Breast epithelium (tissue), 4 donors: ENCODE measurements around the gene PDP2. TPM values are rescaled to one million over a fixed set of nuclear protein-coding genes. Genes with fewer than 3 reads are reported as not detected.

Experiments used
- DNase-seq, 2 donors: peaks; one replicate each; pipeline ENCODE4 v3.0.0-alpha.2; 2019; ENCODE audit warnings: low spot score in 2 of 2
- H3K27ac ChIP-seq, 2 donors: fragments of 200-600 bp; sonication (generic) in 1 of 2; one replicate each; pipeline ENCODE4 v1.5.1; 2016 to 2019; ENCODE audit warnings: mild to moderate bottlenecking in 1 of 2
- H3K27me3 ChIP-seq, 2 donors: fragments of 200-600 bp; sonication (generic) in 1 of 2; one replicate each; pipeline versions ENCODE4 v1.5.1 to v1.6.0; 2017 to 2019; ENCODE audit warnings: control low read depth in 1 of 2, mild to moderate bottlenecking in 1 of 2
- H3K36me3 ChIP-seq: fragments of 200-600 bp; one replicate; pipeline ENCODE4 v1.5.1; 2019
- H3K4me1 ChIP-seq, 2 donors: fragments of 200-600 bp; sonication (generic); one replicate each; pipeline ENCODE4 v1.5.1; 2016 to 2019; ENCODE audit warnings: control low read depth in 1 of 2
- H3K4me3 ChIP-seq, 3 donors: fragments of 200-600 bp; sonication (generic); 1 replicate in 2 of 3; 2 replicates in 1 of 3; pipeline ENCODE4 v1.5.1; 2016 to 2019; ENCODE audit warnings: mild to moderate bottlenecking in 3 of 3, moderate library complexity in 2 of 3
- H3K9me3 ChIP-seq, 2 donors: fragments of 200-600 bp; sonication (generic) in 1 of 2; one replicate each; pipeline ENCODE4 v1.5.1; 2016 to 2019; ENCODE audit warnings: control low read depth in 1 of 2
- CTCF ChIP-seq, 3 donors: fragments of 450-650 bp; IDR thresholded peaks; one replicate each; pipeline ENCODE4 v1.5.1; 2016 to 2017; ENCODE audit warnings: antibody characterized with exemption in 3 of 3, mild to moderate bottlenecking in 3 of 3, moderate library complexity in 3 of 3
- POLR2A ChIP-seq: fragments of 450-650 bp; IDR thresholded peaks from one replicate; pipeline ENCODE4 v1.6.1; 2016; ENCODE audit warnings: antibody characterized with exemption, mild to moderate bottlenecking, moderate library complexity
- POLR2AphosphoS5 ChIP-seq, 3 donors: sonication (generic); formaldehyde crosslinking; IDR thresholded peaks; one replicate each; pipeline ENCODE4 v1.6.1; 2017; ENCODE audit warnings: antibody characterized with exemption in 3 of 3
- intact Hi-C: fragments of 100-400 bp; cut with DNase I; formaldehyde crosslinking; loops from one replicate; pipeline ENCODE4 v1.15.1; 2023; ENCODE audit warnings: low total_unique reads
- total RNA-seq, 3 donors: library from RNA; depleted of rRNA; stranded (reverse); fragments of >200 nt; gene quantifications; one replicate each; pipeline ENCODE4 v1.1.0, GENCODE V29; 2016

Gene PDP2
- total RNA-seq, 3 donors from 2014 or later = 8.8 to 18.6 (median 9.4) TPM

- intact Hi-C loops = no loop called here
- peaks cover 4 to 7% of the 10 kb centered on the region in 2 donors for H3K4me1 ChIP-seq
Measured at GRCh38 chr16:66888647-66889615, 8.6 kb downstream of the PDP2 start.

GRCh38 chr16:66889622-66890021 lies 9.3 kb downstream of the PDP2 start:
- DNase-seq = no peak
- TF ChIP-seq POLR2AphosphoS5 (IDR thresholded peaks at IDR 0.05) = no peak
- no peak for TF ChIP-seq POLR2A
- no peak for TF ChIP-seq CTCF (IDR thresholded peaks at IDR 0.05)
- Histone ChIP-seq H3K4me3 (no peak overlapping the region), H3K9me3 (no peaks in the 10 kb centered on the region), H3K27me3 (no peaks in the 10 kb centered on the region), H3K27ac (no peak overlapping the region), H3K4me1 (peaks cover 4 to 7% of the 10 kb centered on the region in 2 donors), H3K36me3 (no peaks in the 10 kb centered on the region)
- intact Hi-C loops = no loop called here

More at GRCh38 chr16:66888647-66889615, 8.6 kb downstream of the PDP2 start:
- Histone ChIP-seq H3K27ac (no peak overlapping the region), H3K27me3 (no peaks in the 10 kb centered on the region), H3K4me3 (no peak overlapping the region), H3K9me3 (no peaks in the 10 kb centered on the region), H3K36me3 (no peaks in the 10 kb centered on the region)
- TF ChIP-seq POLR2AphosphoS5 (IDR thresholded peaks at IDR 0.05) (no peak), POLR2A (no peak), CTCF (IDR thresholded peaks at IDR 0.05) (no peak)
- no peak for DNase-seq

GRCh38 chr16:66890799-66891198 lies 10.5 kb downstream of the PDP2 start:
- TF ChIP-seq POLR2A = no peak
- TF ChIP-seq POLR2AphosphoS5 (IDR thresholded peaks at IDR 0.05) = no peak
- no peak for TF ChIP-seq CTCF (IDR thresholded peaks at IDR 0.05)
- intact Hi-C loops = no loop called here
- H3K9me3 ChIP-seq = no peaks in the 10 kb centered on the region
- H3K27ac ChIP-seq = no peak overlapping the region
- H3K27me3 ChIP-seq = no peaks in the 10 kb centered on the region
- peaks cover 4 to 7% of the 10 kb centered on the region in 2 donors for H3K4me1 ChIP-seq
- no peak overlapping the region for H3K4me3 ChIP-seq
- H3K36me3 ChIP-seq = no peaks in the 10 kb centered on the region
- no peak for DNase-seq

- no peak for DNase-seq
Measured at GRCh38 chr16:66891360-66891759, 11.0 kb downstream of the PDP2 start.

More at GRCh38 chr16:66891360-66891759, 11.0 kb downstream of the PDP2 start:
- peaks cover 4 to 5% of the 10 kb centered on the region in 2 donors for H3K4me1 ChIP-seq
- H3K9me3 ChIP-seq = no peaks in the 10 kb centered on the region
- H3K27me3 ChIP-seq = no peaks in the 10 kb centered on the region
- TF ChIP-seq CTCF (IDR thresholded peaks at IDR 0.05) (no peak), POLR2AphosphoS5 (IDR thresholded peaks at IDR 0.05) (no peak), POLR2A (no peak)
- H3K36me3 ChIP-seq = no peaks in the 10 kb centered on the region
- no peak overlapping the region for H3K27ac ChIP-seq
- intact Hi-C loops = no loop called here
- H3K4me3 ChIP-seq = no peak overlapping the region
